HS-5 (cell line): ENCODE results near the gene MAST1.
"Not testable (repeated sequence)": the region's sequence is repeated elsewhere in the genome, so short reads cannot be mapped to it uniquely, and the experiment has no call there.

Experiments
- DNase-seq: peaks from one replicate; pipeline ENCODE4 v3.0.0-alpha.2; 2012; ENCODE audit warnings: low read depth

The MAST1 gene

GRCh38 chr19:12801466-12802266, 36.6 kb upstream of the MAST1 start, which contains the start of the genes PRDX2 and THSD8:
PRDX2 (minus strand) TSS chr19:12801800; CDS start chr19:12801261, 539 bp downstream.
THSD8 (plus strand) TSS chr19:12802069; CDS start chr19:12802072, 3 bp downstream.
- DNase-seq: no peak

- DNase-seq: no peak
Observed at GRCh38 chr19:12802267-12803106, 35.8 kb upstream of the MAST1 start.

GRCh38 chr19:12804051-12804450, 34.3 kb upstream of the MAST1 start:
- DNase-seq: no peak

- DNase-seq: no peak
Observed at GRCh38 chr19:12806242-12807081, 31.9 kb upstream of the MAST1 start, which contains the start of gene RNASEH2A. RNASEH2A (plus strand) TSS chr19:12806584; CDS start chr19:12806674, 90 bp downstream.

- no peak for DNase-seq
Observed at GRCh38 chr19:12815088-12815487, 23.2 kb upstream of the MAST1 start.

GRCh38 chr19:12817188-12817587, 21.1 kb upstream of the MAST1 start:
- not testable (repeated sequence) for DNase-seq

- not testable (repeated sequence) for DNase-seq
Observed at GRCh38 chr19:12817810-12818209, 20.5 kb upstream of the MAST1 start.

- DNase-seq: no peak
Observed at GRCh38 chr19:12821761-12822160, 16.6 kb upstream of the MAST1 start.

- DNase-seq: no peak
Observed at GRCh38 chr19:12825254-12826131, 12.8 kb upstream of the MAST1 start.

- DNase-seq: no peak
Observed at GRCh38 chr19:12828494-12828893, 9.8 kb upstream of the MAST1 start.

GRCh38 chr19:12833418-12833737, 4.9 kb upstream of the MAST1 start:
- no peak for DNase-seq

- no peak for DNase-seq
Observed at GRCh38 chr19:12833738-12834565, 4.4 kb upstream of the MAST1 start.

- DNase-seq: no peak
Observed at GRCh38 chr19:12834566-12834943, 3.8 kb upstream of the MAST1 start, which contains the start of gene RTBDN. RTBDN (minus strand) TSS chr19:12834579; CDS start chr19:12829979, 4,600 bp downstream.

- no peak for DNase-seq
Observed at GRCh38 chr19:12834976-12835757, 3.1 kb upstream of the MAST1 start.

GRCh38 chr19:12836529-12836863, 1.8 kb upstream of the MAST1 start:
- no peak for DNase-seq

- DNase-seq: no peak
Observed at GRCh38 chr19:12837225-12837624, 1.1 kb upstream of the MAST1 start.

GRCh38 chr19:12838886-12839756, 806 bp downstream of the MAST1 start:
- DNase-seq: no peak
